Measurements from ENCODE around the gene TMEM225.

Gene TMEM225

DNA sequence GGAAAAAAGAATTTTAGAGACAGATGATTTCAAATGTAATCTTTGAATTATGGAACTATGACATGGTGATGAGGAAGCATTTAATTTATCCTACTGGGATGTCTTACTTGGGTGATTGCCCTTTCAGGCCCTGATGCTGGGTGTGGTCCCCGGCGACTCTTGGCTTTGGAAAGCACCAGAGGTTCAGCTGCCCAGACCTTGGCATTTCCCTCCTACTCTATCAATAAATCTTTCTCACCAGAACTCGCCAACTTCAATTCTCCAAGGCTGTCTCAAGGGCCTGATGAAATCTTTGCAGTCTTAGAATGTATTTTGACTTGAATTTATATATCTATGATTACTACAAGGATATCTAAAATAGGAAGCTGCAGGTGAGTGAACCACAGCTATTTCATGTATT is 35.5 kb upstream of the TMEM225 start:
- CTCF ChIA-PET, result no interaction called here
- POLR2A ChIA-PET, result no interaction called here
- H3K36me3 ChIP-seq (ENCODE audit: control insufficient read depth in 2 of 2, insufficient read depth in 1 of 2, low read length in 2 of 2), result no peaks in the 10 kb centered on the region
- no peak for TF ChIP-seq ZIC2 (tag by site-specific recombination; IDR thresholded peaks at IDR 0.05)
- TF ChIP-seq ZNF76 (tag by site-specific recombination; IDR thresholded peaks at IDR 0.05; ENCODE audit: borderline replicate concordance, low read depth), result no peak
- no peak for TF ChIP-seq ZNF624 (tag by site-specific recombination; IDR thresholded peaks at IDR 0.05)
- no peak for TF ChIP-seq ZBTB10 (tag by site-specific recombination; IDR thresholded peaks at IDR 0.05)
- TF ChIP-seq ZNF155 (tag by site-specific recombination; IDR thresholded peaks at IDR 0.05), result no peak
- no peak for TF ChIP-seq GLIS1 (tag by site-specific recombination; IDR thresholded peaks at IDR 0.05)
- no peak for TF ChIP-seq ZNF518A (tag by site-specific recombination; conservative IDR thresholded peaks at IDR 0.05; ENCODE audit: low read depth)
- no peak for TF ChIP-seq HOXA7 (CRISPR knock-in tag; IDR thresholded peaks at IDR 0.05; ENCODE audit: borderline replicate concordance)
- TF ChIP-seq MYNN (tag by site-specific recombination; IDR thresholded peaks at IDR 0.05; ENCODE audit: borderline replicate concordance), result no peak
- H3K4me1 ChIP-seq (ENCODE audit: control insufficient read depth, insufficient read depth, low read length), result no peaks in the 10 kb centered on the region
- no peak overlapping the region for H3K4me3 ChIP-seq (ENCODE audit: low read depth, low read length)
- no peaks in the 10 kb centered on the region for H3K9me3 ChIP-seq (ENCODE audit: control insufficient read depth, insufficient read depth, low read depth, low read length)
- H3K27ac ChIP-seq (ENCODE audit: extremely low read depth, low read depth, low read length), result no peak overlapping the region

DNA sequence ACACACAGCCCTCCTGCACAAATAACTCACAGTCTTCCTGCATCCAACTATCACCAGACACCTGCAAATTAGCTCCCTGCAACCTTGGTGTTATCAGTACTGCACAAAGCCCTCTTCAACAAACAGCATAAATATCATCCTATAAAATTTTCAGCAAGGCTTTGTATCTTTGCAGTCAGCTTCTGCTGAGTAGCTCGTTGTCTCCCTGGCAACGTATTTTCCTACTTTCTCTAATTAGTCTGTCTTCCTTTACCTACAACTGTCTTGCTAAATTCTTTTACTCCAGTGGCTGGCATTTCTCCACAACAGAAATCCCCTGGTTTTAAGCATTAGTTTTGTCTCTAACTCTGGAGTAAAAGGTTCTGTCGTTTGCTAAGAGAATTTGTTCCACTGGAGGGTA is 20.4 kb upstream of the TMEM225 start:
- CTCF ChIA-PET, result interaction anchor here (0.9 kb wide), 1 partner anchor 198 kb away, joined by 3 read pairs; no protein-coding TSS in a partner anchor

DNA sequence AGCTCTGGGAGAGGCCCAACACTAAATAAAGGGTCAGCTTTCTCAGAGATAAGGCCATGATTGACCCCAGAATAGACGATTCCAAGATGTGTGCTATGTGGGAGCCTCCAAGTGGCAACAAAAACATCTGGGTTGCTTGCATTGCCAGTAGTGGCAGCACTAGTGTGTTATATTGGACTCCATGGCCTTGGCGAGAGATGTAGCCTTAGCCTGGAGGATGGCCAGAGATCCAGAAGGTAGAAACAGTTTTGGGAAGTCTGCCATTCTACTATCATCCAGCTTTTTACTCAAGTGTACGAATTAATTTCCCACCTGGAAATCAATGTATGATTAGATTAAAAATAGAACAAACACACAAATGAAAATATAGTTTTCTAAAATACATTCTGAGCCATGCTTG is 19.5 kb upstream of the TMEM225 start:
- Histone ChIP-seq H3K9me3 (ENCODE audit: control insufficient read depth, insufficient read depth, low read depth, low read length) (no peaks in the 10 kb centered on the region), H3K36me3 (ENCODE audit: control insufficient read depth in 2 of 2, insufficient read depth in 1 of 2, low read length in 2 of 2) (no peaks in the 10 kb centered on the region), H3K4me3 (ENCODE audit: low read depth, low read length) (no peak overlapping the region), H3K27ac (ENCODE audit: extremely low read depth, low read depth, low read length) (no peak overlapping the region), H3K4me1 (ENCODE audit: control insufficient read depth, insufficient read depth, low read length) (no peaks in the 10 kb centered on the region)
- ChIA-PET CTCF (no interaction called here), POLR2A (no interaction called here)
- TF ChIP-seq MZF1 (tag by site-specific recombination; IDR thresholded peaks at IDR 0.05; ENCODE audit: borderline replicate concordance) (no peak), ZNF202 (tag by site-specific recombination; IDR thresholded peaks at IDR 0.05; ENCODE audit: borderline replicate concordance) (no peak), ZBTB8A (tag by site-specific recombination; IDR thresholded peaks at IDR 0.05) (no peak), ZNF19 (tag by site-specific recombination; IDR thresholded peaks at IDR 0.05; ENCODE audit: low read depth) (no peak), ZNF610 (tag by site-specific recombination; IDR thresholded peaks at IDR 0.05; ENCODE audit: borderline replicate concordance) (no peak), ZIC2 (tag by site-specific recombination; IDR thresholded peaks at IDR 0.05) (no peak), ZSCAN4 (tag by site-specific recombination; IDR thresholded peaks at IDR 0.05) (no peak), ZNF211 (tag by site-specific recombination; IDR thresholded peaks at IDR 0.05; ENCODE audit: low read depth) (no peak), ZNF423 (tag by site-specific recombination; IDR thresholded peaks at IDR 0.05) (no peak), HOXA7 (CRISPR knock-in tag; IDR thresholded peaks at IDR 0.05; ENCODE audit: borderline replicate concordance) (no peak)
- TF ChIP-seq, protein P1, sequence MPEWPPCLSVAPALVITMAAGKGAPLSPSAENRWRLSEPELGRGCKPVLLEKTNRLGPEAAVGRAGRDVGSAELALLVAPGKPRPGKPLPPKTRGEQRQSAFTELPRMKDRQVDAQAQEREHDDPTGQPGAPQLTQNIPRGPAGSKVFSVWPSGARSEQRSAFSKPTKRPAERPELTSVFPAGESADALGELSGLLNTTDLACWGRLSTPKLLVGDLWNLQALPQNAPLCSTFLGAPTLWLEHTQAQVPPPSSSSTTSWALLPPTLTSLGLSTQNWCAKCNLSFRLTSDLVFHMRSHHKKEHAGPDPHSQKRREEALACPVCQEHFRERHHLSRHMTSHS (tag by site-specific recombination; IDR thresholded peaks at IDR 0.05), result no peak

More for the DNA sequence above, 20.4 kb upstream of the TMEM225 start:
- Histone ChIP-seq H3K4me1 (ENCODE audit: control insufficient read depth, insufficient read depth, low read length) (no peaks in the 10 kb centered on the region), H3K36me3 (ENCODE audit: control insufficient read depth in 2 of 2, insufficient read depth in 1 of 2, low read length in 2 of 2) (no peaks in the 10 kb centered on the region), H3K9me3 (ENCODE audit: control insufficient read depth, insufficient read depth, low read depth, low read length) (no peaks in the 10 kb centered on the region), H3K27ac (ENCODE audit: extremely low read depth, low read depth, low read length) (no peak overlapping the region), H3K4me3 (ENCODE audit: low read depth, low read length) (no peak overlapping the region)
- TF ChIP-seq ZNF529 (tag by site-specific recombination; IDR thresholded peaks at IDR 0.05; ENCODE audit: insufficient replicate concordance) (no peak), ZNF791 (tag by site-specific recombination; IDR thresholded peaks at IDR 0.05) (no peak), SCRT1 (tag by site-specific recombination; IDR thresholded peaks at IDR 0.05; ENCODE audit: borderline replicate concordance) (no peak), KLF10 (tag by site-specific recombination; IDR thresholded peaks at IDR 0.05) (no peak)
- TF ChIP-seq, protein P1 (tag by site-specific recombination; IDR thresholded peaks at IDR 0.05), result no peak
- POLR2A ChIA-PET, result no interaction called here

All from HEK293 (cell line).